Left ventricle myocardium inferior (tissue), 1 donor: ENCODE measurements around the gene SEBOX. TPM values are rescaled to one million over a fixed set of nuclear protein-coding genes. Genes with fewer than 3 reads are reported as not detected.

Source experiments
- DNase-seq: peaks from one replicate; pipeline ENCODE4 v3.0.0-alpha.2; 2020
- H3K27ac ChIP-seq: fragments of 200-600 bp; replicated peaks from 2 replicates; pipeline ENCODE4 v1.8.0; 2021
- H3K27me3 ChIP-seq: fragments of 200-600 bp; 2 replicates; pipeline ENCODE4 v1.8.0; 2021; ENCODE audit warnings: low read depth
- H3K36me3 ChIP-seq: fragments of 200-600 bp; 2 replicates; pipeline ENCODE4 v1.8.0; 2021
- H3K4me1 ChIP-seq: fragments of 200-600 bp; 2 replicates; pipeline ENCODE4 v1.8.0; 2021
- H3K4me3 ChIP-seq: fragments of 200-600 bp; 2 replicates; pipeline ENCODE4 v1.8.0; 2021; ENCODE audit warnings: mild to moderate bottlenecking, moderate library complexity
- H3K9me3 ChIP-seq: fragments of 200-600 bp; replicated peaks from 2 replicates; pipeline ENCODE4 v1.8.0; 2021
- CTCF ChIP-seq: fragments of 200-600 bp; IDR thresholded peaks from 2 replicates; pipeline ENCODE4 v1.8.0; 2021; ENCODE audit warnings: antibody characterized with exemption, mild to moderate bottlenecking, borderline replicate concordance
- intact Hi-C: fragments of 100-400 bp; cut with micrococcal nuclease; formaldehyde crosslinking; loops from one replicate; pipeline ENCODE4 v1.11.0; 2022
- total RNA-seq: library from RNA; stranded (reverse); fragmentation: NEBNext Ultra II Directional; extraction: Animal tissue kit (Norgen Biotek cat#: 25700); gene quantifications from one replicate; pipeline ENCODE4 v1.2.1, GENCODE V29; 2021
- donor health status: DM: no; HTN: yes; CAD: no; lungs with severe emphysema.

The SEBOX gene
- total RNA-seq, 1 donor from 2014 or later = not detected

- peaks cover under 1% of the 10 kb centered on the region for H3K36me3 ChIP-seq
- no peak for DNase-seq
- intact Hi-C loops = no loop called here
- TF ChIP-seq CTCF = no peak
- peaks cover 37% of the 10 kb centered on the region for H3K4me1 ChIP-seq
- H3K27ac ChIP-seq = peak overlapping the region; percentile 76
- no peaks in the 10 kb centered on the region for H3K27me3 ChIP-seq
- no peaks in the 10 kb centered on the region for H3K9me3 ChIP-seq
- H3K4me3 ChIP-seq = no peak overlapping the region
Observed at GRCh38 chr17:28368915-28369683, 4.1 kb upstream of the SEBOX start.

- DNase-seq = no peak
- H3K4me1 ChIP-seq = peaks cover 37% of the 10 kb centered on the region
- H3K9me3 ChIP-seq = no peaks in the 10 kb centered on the region
- no peak overlapping the region for H3K4me3 ChIP-seq
- no peak overlapping the region for H3K27ac ChIP-seq
- no peak for TF ChIP-seq CTCF
- intact Hi-C loops = no loop called here
- peaks cover 8% of the 10 kb centered on the region for H3K36me3 ChIP-seq
- H3K27me3 ChIP-seq = no peaks in the 10 kb centered on the region
Observed at GRCh38 chr17:28368306-28368831, 3.4 kb upstream of the SEBOX start.

- no peaks in the 10 kb centered on the region for H3K9me3 ChIP-seq
- H3K4me1 ChIP-seq = peaks cover 31% of the 10 kb centered on the region
- H3K36me3 ChIP-seq = peaks cover 14% of the 10 kb centered on the region
- no peak for DNase-seq
- no peak for TF ChIP-seq CTCF
- H3K27me3 ChIP-seq = no peaks in the 10 kb centered on the region
- no peak overlapping the region for H3K4me3 ChIP-seq
- intact Hi-C loops = no loop called here
- no peak overlapping the region for H3K27ac ChIP-seq
Observed at GRCh38 chr17:28367641-28368305, 2.8 kb upstream of the SEBOX start.

GRCh38 chr17:28366605-28367004 lies 1.6 kb upstream of the SEBOX start:
- DNase-seq = no peak
- H3K4me1 ChIP-seq = peaks cover 20% of the 10 kb centered on the region
- intact Hi-C loops = no loop called here
- H3K4me3 ChIP-seq = no peak overlapping the region
- H3K9me3 ChIP-seq = no peaks in the 10 kb centered on the region
- H3K27ac ChIP-seq = no peak overlapping the region
- H3K36me3 ChIP-seq = peaks cover 25% of the 10 kb centered on the region
- H3K27me3 ChIP-seq = no peaks in the 10 kb centered on the region
- no peak for TF ChIP-seq CTCF

GRCh38 chr17:28365487-28365886 lies 488 bp upstream of the SEBOX start:
- H3K9me3 ChIP-seq = no peaks in the 10 kb centered on the region
- H3K27ac ChIP-seq = no peak overlapping the region
- intact Hi-C loops = no loop called here
- H3K4me3 ChIP-seq = no peak overlapping the region
- no peaks in the 10 kb centered on the region for H3K27me3 ChIP-seq
- DNase-seq = no peak
- peaks cover 36% of the 10 kb centered on the region for H3K36me3 ChIP-seq
- H3K4me1 ChIP-seq = peaks cover 8% of the 10 kb centered on the region
- no peak for TF ChIP-seq CTCF
